Adrenal gland (tissue), 12 donors: ENCODE measurements around the gene GKN1. TPM values are rescaled to one million over a fixed set of nuclear protein-coding genes. Genes with fewer than 3 reads are reported as not detected.

Source experiments
- DNase-seq, 7 donors: peaks; one replicate each; pipeline ENCODE4 v3.0.0-alpha.2; 2019 to 2020
- H3K27ac ChIP-seq, 5 donors: fragments of 200-600 bp; sonication (generic) in 4 of 5; 1 replicate in 3 of 5; 2 replicates in 2 of 5; pipeline versions ENCODE4 v1.5.1 to v1.8.0; 2016 to 2020; ENCODE audit warnings: mild to moderate bottlenecking in 1 of 5
- H3K27me3 ChIP-seq: fragments of 200-600 bp; 2 replicates; pipeline ENCODE4 v1.8.0; 2021
- H3K36me3 ChIP-seq, 2 donors: fragments of 200-600 bp; replicated peaks in 1 of 2; 1 replicate in 1 of 2; 2 replicates in 1 of 2; pipeline versions ENCODE4 v1.5.1 to v1.8.0; 2018 to 2022
- H3K4me1 ChIP-seq, 2 donors: fragments of 200-600 bp; replicated peaks in 1 of 2; 1 replicate in 1 of 2; 2 replicates in 1 of 2; pipeline versions ENCODE4 v1.5.1 to v1.8.0; 2018 to 2021
- H3K4me3 ChIP-seq, 4 donors: fragments of 200-600 bp; sonication (generic) in 3 of 4; one replicate each; pipeline ENCODE4 v1.5.1; 2016 to 2018
- H3K9me3 ChIP-seq, 3 donors: fragments of 200-600 bp; sonication (generic) in 1 of 3; replicated peaks in 1 of 3; 1 replicate in 2 of 3; 2 replicates in 1 of 3; pipeline versions ENCODE4 v1.5.1 to v1.8.0; 2016 to 2021
- CTCF ChIP-seq, 6 experiments: fragments of 450-650 bp in 4 of 6; fragments of 200-600 bp in 2 of 6; sonication (generic) in 1 of 6; IDR thresholded peaks; 1 replicate in 5 of 6; 2 replicates in 1 of 6; pipeline versions ENCODE4 v1.5.1 to v1.8.0; 2016 to 2021; ENCODE audit warnings: antibody characterized with exemption in 6 of 6, mild to moderate bottlenecking in 2 of 6, moderate library complexity in 1 of 6
- POLR2A ChIP-seq, 2 donors: fragments of 450-650 bp; IDR thresholded peaks; one replicate each; pipeline ENCODE4 v1.6.1; 2017; ENCODE audit warnings: antibody characterized with exemption in 2 of 2, mild to moderate bottlenecking in 2 of 2, moderate library complexity in 1 of 2
- WGBS, 4 donors: extraction: QIAGEN DNeasy Blood & Tissue Kit in 2 of 4; methylation state at CpG; one replicate each; pipeline versions ENCODE4 v1.1.5 to v1.1.7; 2013 to 2017; 5-methylcytosine and 5-hydroxymethylcytosine counted together
- intact Hi-C, 2 donors: fragments of 100-400 bp; cut with DNase I; formaldehyde crosslinking; loops; one replicate each; pipeline versions ENCODE4 v1.14.1 to v1.15.0; 2022 to 2023
- polyA plus RNA-seq, 3 donors: library from polyadenylated mRNA; stranded (reverse); fragments of 200-250 nt in 2 of 3; fragments of 350-450 nt in 1 of 3; fragmentation: Illumina TruSeq in 1 of 3; extraction: RNeasy Lipid Tissue Mini Kit (QIAGEN cat#74804) in 1 of 3; gene quantifications; one replicate each; pipeline ENCODE4 v1.2.3, GENCODE V29; 2013 to 2014
- total RNA-seq, 9 donors: library from RNA; depleted of rRNA in 4 of 9; stranded (reverse); fragments of >200 nt in 4 of 9; fragments of 120-200 nt in 1 of 9; fragmentation: NEBNext Ultra II Directional in 1 of 9; extraction: Animal tissue kit (Norgen Biotek cat#: 25700) in 1 of 9; gene quantifications; one replicate each; pipeline versions ENCODE4 v1.1.0 to v1.2.4, GENCODE V29; 2013 to 2023
- donor health status: healthy with polysubstance abuse.
- donor health status: Bipolar disorder and iron deficiency.
- donor health status: DM: yes; HTN: yes; CAD: no.
- donor health status: DM: no; HTN: no; CAD: no.
- donor health status: DM: no; HTN: no; CAD: no.
- donor health status: DM: yes; HTN: yes; CAD: no.

Gene GKN1
- total and polyA plus RNA-seq, 12 donors, result 0.31 to 2.9 (median 1.5) TPM; not detected in 3

GRCh38 chr2:68935471-68935870 lies 39.0 kb upstream of the GKN1 start:
- intact Hi-C loops, result no loop called here
- no peak for DNase-seq
- no peaks in the 10 kb centered on the region for H3K27me3 ChIP-seq
- TF ChIP-seq POLR2A (IDR thresholded peaks at IDR 0.05) (no peak), CTCF (IDR thresholded peaks at IDR 0.05) (no peak)
- no peaks in the 10 kb centered on the region for H3K9me3 ChIP-seq
- H3K36me3 ChIP-seq, result no peaks in the 10 kb centered on the region
- 91 to 98% (median 93%) methylated on average over 4 to 5 of the region's 5 CpGs for WGBS, 4 donors
- H3K4me3 ChIP-seq, result no peak overlapping the region
- H3K4me1 ChIP-seq, result no peaks in the 10 kb centered on the region
- H3K27ac ChIP-seq, result no peak overlapping the region

DNA sequence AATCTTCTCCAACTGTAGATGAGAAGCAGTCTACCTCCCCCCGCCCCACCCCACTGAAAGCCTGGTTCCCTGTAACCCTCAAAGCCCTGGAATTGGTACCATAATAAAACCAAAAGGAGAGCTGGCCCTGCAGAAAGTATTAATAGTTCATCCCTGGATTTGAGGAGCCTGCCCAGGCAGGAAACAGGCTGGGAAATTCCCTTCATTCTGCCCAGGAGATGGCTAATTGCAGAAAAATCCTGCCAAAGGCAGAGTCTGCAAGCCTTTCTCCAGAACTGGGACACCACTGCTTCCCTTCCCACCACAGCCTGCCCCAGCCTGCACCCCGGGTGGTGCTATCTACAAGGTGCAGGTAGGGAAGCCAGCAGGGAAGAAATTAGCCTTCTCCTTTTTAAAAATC lies 38.0 kb upstream of the GKN1 start:
- no peak for DNase-seq
- 42 to 76% (median 74%) methylated on average over 2 of the region's 2 CpGs for WGBS, 4 donors
- Histone ChIP-seq H3K4me3 (no peak overlapping the region), H3K27ac (no peak overlapping the region), H3K27me3 (no peaks in the 10 kb centered on the region), H3K36me3 (no peaks in the 10 kb centered on the region), H3K4me1 (no peaks in the 10 kb centered on the region), H3K9me3 (no peaks in the 10 kb centered on the region)
- TF ChIP-seq CTCF (IDR thresholded peaks at IDR 0.05), result no peak
- TF ChIP-seq POLR2A (IDR thresholded peaks at IDR 0.05), result no peak
- intact Hi-C loops, result no loop called here

GRCh38 chr2:68936889-68937288 lies 37.5 kb upstream of the GKN1 start:
- WGBS, 4 donors, result 60 to 74% (median 70%) methylated on average over 1 of the region's 1 CpG
- Histone ChIP-seq H3K4me1 (no peaks in the 10 kb centered on the region), H3K9me3 (no peaks in the 10 kb centered on the region)

DNA sequence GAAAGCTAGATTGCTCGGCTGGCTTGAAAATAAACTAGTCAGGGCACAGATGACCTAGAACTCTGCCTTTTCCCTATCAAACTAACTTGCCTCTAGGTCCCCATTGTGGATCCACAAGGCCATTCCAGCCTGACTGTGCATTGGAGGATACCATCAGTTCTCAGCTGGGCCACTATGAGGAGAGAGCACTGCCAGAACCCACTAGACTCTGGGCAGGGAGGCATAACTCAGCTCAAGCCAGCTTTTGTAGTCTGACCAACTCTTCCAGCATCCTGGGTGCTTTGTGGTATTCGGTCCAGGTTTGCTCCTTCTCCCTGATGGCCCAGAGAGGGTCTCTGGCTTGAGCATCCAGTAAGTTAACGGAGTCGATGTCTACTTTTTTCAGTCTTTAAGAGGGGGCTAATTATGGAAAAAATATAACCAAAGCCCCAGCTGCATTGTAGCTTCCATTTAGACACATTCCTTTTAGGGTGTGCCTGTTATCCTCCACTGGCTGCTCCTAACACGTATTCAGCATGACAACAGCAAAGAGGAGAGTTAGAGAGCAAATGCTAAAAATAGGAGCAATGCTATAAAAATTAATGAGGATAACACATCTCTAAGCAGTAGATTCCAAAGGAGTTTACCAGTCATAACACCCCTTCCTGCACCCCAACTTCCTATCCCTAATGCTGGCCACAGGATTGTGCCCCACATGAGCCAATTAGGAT lies 36.9 kb upstream of the GKN1 start:
- Histone ChIP-seq H3K36me3 (no peaks in the 10 kb centered on the region), H3K4me3 (no peak overlapping the region), H3K27ac (no peak overlapping the region), H3K9me3 (no peaks in the 10 kb centered on the region), H3K27me3 (no peaks in the 10 kb centered on the region), H3K4me1 (no peaks in the 10 kb centered on the region)
- no peak for DNase-seq
- 81 to 89% (median 86%) methylated on average over 5 of the region's 5 CpGs for WGBS, 4 donors
- intact Hi-C loops, result no loop called here
- no peak for TF ChIP-seq POLR2A (IDR thresholded peaks at IDR 0.05)
- no peak for TF ChIP-seq CTCF (IDR thresholded peaks at IDR 0.05)

More at GRCh38 chr2:68936889-68937288, 37.5 kb upstream of the GKN1 start:
- TF ChIP-seq CTCF (IDR thresholded peaks at IDR 0.05), result no peak
- no peak for TF ChIP-seq POLR2A (IDR thresholded peaks at IDR 0.05)
- intact Hi-C loops, result no loop called here
- no peak for DNase-seq
- H3K27me3 ChIP-seq, result no peaks in the 10 kb centered on the region
- no peak overlapping the region for H3K27ac ChIP-seq
- no peak overlapping the region for H3K4me3 ChIP-seq
- H3K36me3 ChIP-seq, result no peaks in the 10 kb centered on the region
